Vagina (tissue), 2 donors: ENCODE results near the gene CTSA. TPM values are rescaled to one million over a fixed set of nuclear protein-coding genes. Genes with fewer than 3 reads are reported as not detected.
"Not testable (repeated sequence)": the region's sequence is repeated elsewhere in the genome, so short reads cannot be mapped to it uniquely, and the experiment has no call there.

Experiments
- DNase-seq, 2 donors: peaks; one replicate each; pipeline ENCODE4 v3.0.0-alpha.2; 2017; ENCODE audit errors: extremely low spot score in 2 of 2
- H3K27ac ChIP-seq: fragments of 200-600 bp; sonication (generic); one replicate; pipeline ENCODE4 v1.5.1; 2019
- H3K27me3 ChIP-seq: fragments of 200-600 bp; sonication (generic); one replicate; pipeline ENCODE4 v1.5.1; 2019
- H3K36me3 ChIP-seq, 2 donors: fragments of 200-600 bp; sonication (generic); one replicate each; pipeline ENCODE4 v1.5.1; 2017 to 2019
- H3K4me1 ChIP-seq: fragments of 200-600 bp; sonication (generic); one replicate; pipeline ENCODE4 v1.5.1; 2019
- H3K4me3 ChIP-seq, 2 donors: fragments of 200-600 bp; sonication (generic); 1 replicate in 1 of 2; 2 replicates in 1 of 2; pipeline ENCODE4 v1.5.1; 2016 to 2019
- H3K9me3 ChIP-seq: fragments of 200-600 bp; sonication (generic); one replicate; pipeline ENCODE4 v1.5.1; 2019
- POLR2A ChIP-seq, 2 donors: fragments of 450-650 bp; IDR thresholded peaks; one replicate each; pipeline ENCODE4 v1.6.1; 2017; ENCODE audit warnings: antibody characterized with exemption in 2 of 2, mild to moderate bottlenecking in 2 of 2, moderate library complexity in 2 of 2
- POLR2AphosphoS5 ChIP-seq, 2 donors: sonication (generic); formaldehyde crosslinking; IDR thresholded peaks; one replicate each; pipeline ENCODE4 v1.9.0; 2017; ENCODE audit warnings: antibody characterized with exemption in 2 of 2, mild to moderate bottlenecking in 2 of 2, low read depth in 1 of 2; ENCODE audit not compliant: insufficient read depth in 1 of 2
- intact Hi-C: fragments of 100-400 bp; cut with DNase I; formaldehyde crosslinking; loops from one replicate; pipeline ENCODE4 v1.15.1; 2023
- total RNA-seq: library from RNA; depleted of rRNA; stranded (reverse); fragments of >200 nt; gene quantifications from one replicate; pipeline ENCODE4 v1.2.3, GENCODE V29; 2016
- TF ChIP-seq, protein P1 (sequence below), 3 experiments: fragments of 450-650 bp in 2 of 3; fragments of 200-600 bp in 1 of 3; sonication (generic) in 1 of 3; IDR thresholded peaks; one replicate each; pipeline ENCODE4 v1.5.1; 2017 to 2019; ENCODE audit warnings: antibody characterized with exemption in 3 of 3, mild to moderate bottlenecking in 2 of 3, moderate library complexity in 2 of 3

CTSA gene
- total RNA-seq, 1 donor from 2014 or later: 114 TPM

DNA sequence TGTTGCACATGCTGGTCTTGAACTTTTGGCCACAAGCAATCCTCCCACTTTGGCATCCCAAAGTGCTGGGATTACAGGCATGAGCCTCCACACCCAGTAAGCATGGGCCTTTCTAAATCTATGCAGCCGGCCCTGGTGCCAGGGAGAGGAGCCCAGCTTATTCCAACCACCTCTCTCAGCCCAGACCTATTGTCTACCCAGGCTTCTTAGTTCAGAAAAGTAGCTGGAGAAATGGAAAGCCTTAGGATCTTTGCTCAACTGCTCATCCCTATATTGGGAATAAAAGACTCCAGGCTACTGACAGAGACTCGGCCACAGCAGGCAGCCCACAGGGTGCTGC lies 35.6 kb downstream of the CTSA start:
- DNase-seq: no peak
- intact Hi-C loops: no loop called here
- peaks cover 16% of the 10 kb centered on the region for H3K4me1 ChIP-seq
- H3K4me3 ChIP-seq: no peak overlapping the region
- no peaks in the 10 kb centered on the region for H3K9me3 ChIP-seq
- H3K27ac ChIP-seq: no peak overlapping the region
- TF ChIP-seq POLR2A (IDR thresholded peaks at IDR 0.05) (no peak), POLR2AphosphoS5 (IDR thresholded peaks at IDR 0.05; ENCODE audit: insufficient read depth in 1 of 2, low read depth in 1 of 2) (no peak)
- TF ChIP-seq, protein P1, sequence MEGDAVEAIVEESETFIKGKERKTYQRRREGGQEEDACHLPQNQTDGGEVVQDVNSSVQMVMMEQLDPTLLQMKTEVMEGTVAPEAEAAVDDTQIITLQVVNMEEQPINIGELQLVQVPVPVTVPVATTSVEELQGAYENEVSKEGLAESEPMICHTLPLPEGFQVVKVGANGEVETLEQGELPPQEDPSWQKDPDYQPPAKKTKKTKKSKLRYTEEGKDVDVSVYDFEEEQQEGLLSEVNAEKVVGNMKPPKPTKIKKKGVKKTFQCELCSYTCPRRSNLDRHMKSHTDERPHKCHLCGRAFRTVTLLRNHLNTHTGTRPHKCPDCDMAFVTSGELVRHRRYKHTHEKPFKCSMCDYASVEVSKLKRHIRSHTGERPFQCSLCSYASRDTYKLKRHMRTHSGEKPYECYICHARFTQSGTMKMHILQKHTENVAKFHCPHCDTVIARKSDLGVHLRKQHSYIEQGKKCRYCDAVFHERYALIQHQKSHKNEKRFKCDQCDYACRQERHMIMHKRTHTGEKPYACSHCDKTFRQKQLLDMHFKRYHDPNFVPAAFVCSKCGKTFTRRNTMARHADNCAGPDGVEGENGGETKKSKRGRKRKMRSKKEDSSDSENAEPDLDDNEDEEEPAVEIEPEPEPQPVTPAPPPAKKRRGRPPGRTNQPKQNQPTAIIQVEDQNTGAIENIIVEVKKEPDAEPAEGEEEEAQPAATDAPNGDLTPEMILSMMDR (IDR thresholded peaks at IDR 0.05): no peak
- no peaks in the 10 kb centered on the region for H3K27me3 ChIP-seq
- no peaks in the 10 kb centered on the region for H3K36me3 ChIP-seq

DNA sequence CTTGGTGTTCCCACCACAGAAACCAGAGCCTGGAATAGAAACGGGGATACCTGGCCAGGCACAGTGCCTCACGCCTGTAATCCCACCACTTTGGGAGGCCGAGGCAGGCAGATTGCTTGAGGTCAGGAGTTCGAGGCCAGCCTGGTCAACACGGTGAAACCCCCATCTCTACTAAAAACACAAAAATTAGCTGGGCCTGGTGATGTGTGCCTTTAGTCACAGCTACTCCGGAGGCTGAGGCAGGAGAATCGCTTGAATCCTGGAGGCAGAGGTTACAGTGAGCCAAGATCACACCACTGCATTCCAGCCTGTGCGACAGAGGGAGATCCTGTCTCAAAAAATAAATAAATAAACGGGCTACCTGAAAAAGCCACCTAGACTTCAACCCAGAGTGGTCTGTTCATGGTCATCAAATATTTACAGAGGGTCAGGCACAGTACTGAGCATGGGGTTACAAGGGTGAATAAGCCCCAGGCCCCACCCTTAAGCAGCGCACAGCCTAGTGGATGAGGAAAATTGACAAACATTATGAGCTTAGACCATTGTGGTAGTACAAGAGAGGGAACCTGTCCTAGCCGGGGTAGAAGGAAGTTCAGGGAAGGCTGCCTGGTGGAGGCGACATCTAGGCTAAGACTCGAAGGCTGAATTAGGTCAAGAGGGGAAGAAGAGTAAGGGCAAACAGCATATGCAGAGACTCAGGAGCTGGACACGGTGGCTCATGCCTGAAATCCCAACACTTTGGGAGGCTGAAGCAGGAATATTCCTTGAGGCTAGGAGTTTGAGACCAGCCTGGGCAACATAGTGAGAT lies 36.1 kb downstream of the CTSA start:
- Histone ChIP-seq H3K36me3 (no peaks in the 10 kb centered on the region), H3K4me3 (no peak overlapping the region)

DNA sequence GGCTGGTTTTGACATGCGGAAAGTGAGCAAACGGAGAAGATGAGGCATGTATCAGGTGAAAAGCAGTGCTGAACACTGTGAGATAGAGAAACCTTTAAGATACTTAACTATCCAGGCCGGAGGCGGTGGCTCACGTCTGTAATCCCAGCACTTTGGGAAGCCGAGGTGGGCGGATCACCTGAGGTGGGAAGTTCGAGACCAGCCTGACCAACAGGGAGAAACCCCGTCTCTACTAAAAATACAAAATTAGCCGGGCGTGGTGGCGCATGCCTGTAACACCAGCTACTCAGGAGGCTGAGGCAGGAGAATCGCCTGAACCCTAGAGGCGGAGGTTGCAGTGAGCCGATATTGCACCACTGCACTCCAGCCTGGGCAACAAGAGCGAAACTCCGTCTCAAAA lies 40.5 kb downstream of the CTSA start:
- H3K27ac ChIP-seq, H3K36me3 ChIP-seq, DNase-seq, H3K4me3 ChIP-seq, H3K9me3 ChIP-seq, H3K27me3 ChIP-seq, intact Hi-C loops: not testable (repeated sequence)
- H3K4me1 ChIP-seq: peaks cover 24% of the 10 kb centered on the region

More for the DNA sequence above, 36.1 kb downstream of the CTSA start:
- intact Hi-C loops: no loop called here
- Histone ChIP-seq H3K4me1 (peaks cover 16% of the 10 kb centered on the region), H3K27ac (no peak overlapping the region), H3K27me3 (no peaks in the 10 kb centered on the region), H3K9me3 (no peaks in the 10 kb centered on the region)
- no peak for DNase-seq
- no peak for TF ChIP-seq POLR2AphosphoS5 (IDR thresholded peaks at IDR 0.05; ENCODE audit: insufficient read depth in 1 of 2, low read depth in 1 of 2)
- TF ChIP-seq, protein P1 (IDR thresholded peaks at IDR 0.05): no peak
- TF ChIP-seq POLR2A (IDR thresholded peaks at IDR 0.05): no peak

DNA sequence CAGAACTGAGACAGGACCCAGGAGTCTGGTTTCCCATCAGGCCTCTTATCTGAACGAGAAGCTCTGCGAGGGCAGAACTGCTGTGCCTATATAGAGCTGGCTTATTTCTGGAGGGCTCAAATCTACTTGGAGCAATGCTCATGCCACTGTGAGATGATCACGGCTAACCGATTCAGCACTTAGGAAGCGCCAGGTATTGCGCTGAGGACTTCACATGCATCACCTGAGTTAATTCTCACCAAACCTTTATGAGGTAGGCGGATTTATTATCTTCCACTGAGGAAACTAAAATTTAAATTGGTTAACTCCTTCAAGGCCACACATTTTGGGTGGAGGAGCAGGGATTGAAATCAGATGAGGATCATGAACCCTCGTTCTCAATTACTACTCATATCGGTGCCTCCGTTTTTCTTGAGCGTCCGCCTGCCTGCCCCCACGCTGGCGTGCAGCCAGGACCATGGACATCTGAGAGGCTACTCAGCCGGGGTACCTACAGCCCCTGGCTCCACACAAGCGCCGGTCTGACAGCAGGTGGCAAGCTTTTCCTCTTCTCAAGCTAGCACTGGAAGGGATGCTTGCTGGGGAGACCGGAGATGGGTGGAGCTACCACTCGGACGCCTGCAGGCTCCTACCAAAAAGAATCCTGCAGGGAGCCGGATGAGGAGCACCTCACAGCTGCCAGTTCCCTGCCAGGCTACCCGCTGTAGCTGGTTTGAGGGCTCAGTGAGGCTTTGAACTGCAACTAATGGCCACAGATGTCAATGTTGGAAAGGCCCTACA lies 42.3 kb downstream of the CTSA start:
- intact Hi-C loops: loop anchor here (2.0 kb wide), 1 partner anchor 43 kb away; the partner anchor contains the start of genes CTSA and NEURL2

DNA sequence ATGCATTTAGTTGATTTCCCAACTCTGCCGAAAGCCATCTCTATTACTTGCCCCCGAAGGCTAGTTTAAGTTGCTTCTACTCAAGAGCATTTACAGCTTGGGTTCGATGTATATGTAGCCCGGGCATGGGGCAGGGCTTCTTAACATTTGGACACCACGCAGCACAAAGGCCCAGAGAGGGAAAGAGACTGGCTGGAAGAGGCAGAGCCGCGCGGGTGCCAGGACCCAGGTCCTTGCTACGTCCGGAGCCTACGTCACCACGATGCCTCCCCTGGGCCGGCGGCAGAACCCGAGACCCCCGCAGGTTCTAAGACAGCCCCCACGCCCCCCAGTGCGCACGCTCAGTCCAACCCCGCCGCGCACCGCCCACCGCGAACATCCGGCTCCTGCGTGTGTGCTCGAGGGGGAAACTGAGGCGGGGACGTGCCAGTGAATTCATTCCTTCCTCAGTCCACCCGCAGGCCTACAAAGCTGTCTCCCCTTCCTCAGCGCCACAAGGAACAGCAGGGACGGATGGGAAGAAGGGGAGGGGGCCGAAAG lies 43.0 kb downstream of the CTSA start:
- intact Hi-C loops: loop anchor here (2.0 kb wide), 1 partner anchor 43 kb away; the partner anchor contains the start of genes CTSA and NEURL2
- Histone ChIP-seq H3K27me3 (no peaks in the 10 kb centered on the region), H3K36me3 (peaks cover 0 to 20% of the 10 kb centered on the region in 2 donors), H3K9me3 (no peaks in the 10 kb centered on the region), H3K4me3 (peak overlapping the region; percentile 74 to 94), H3K4me1 (peaks cover 30% of the 10 kb centered on the region), H3K27ac (peak overlapping the region; percentile 100)
- no peak for DNase-seq
- TF ChIP-seq POLR2A (IDR thresholded peaks at IDR 0.05): no peak
- TF ChIP-seq POLR2AphosphoS5 (IDR thresholded peaks at IDR 0.05; ENCODE audit: insufficient read depth in 1 of 2, low read depth in 1 of 2): no peak

More for the DNA sequence above, 42.3 kb downstream of the CTSA start:
- TF ChIP-seq POLR2AphosphoS5 (IDR thresholded peaks at IDR 0.05; ENCODE audit: insufficient read depth in 1 of 2, low read depth in 1 of 2) (no peak), POLR2A (IDR thresholded peaks at IDR 0.05) (no peak)
- TF ChIP-seq, protein P1 (IDR thresholded peaks at IDR 0.05): peak in 1 of 3 experiments; percentile 27
- peak overlapping the region; percentile 74 to 94 for H3K4me3 ChIP-seq
- DNase-seq: no peak
- H3K27me3 ChIP-seq: no peaks in the 10 kb centered on the region
- H3K36me3 ChIP-seq: peaks cover 0 to 13% of the 10 kb centered on the region in 2 donors
- peaks cover 30% of the 10 kb centered on the region for H3K4me1 ChIP-seq
- H3K9me3 ChIP-seq: no peaks in the 10 kb centered on the region
- peak overlapping the region; percentile 100 for H3K27ac ChIP-seq
